Endothelial cell of umbilical vein (primary cell): Measurements from ENCODE around the gene ATRIP.

Experiments
- CTCF ChIP-seq, 2 donors: IDR thresholded peaks; 1 replicate in 1 of 2; 2 replicates in 1 of 2; pipeline ENCODE4 v1.5.1; 2011; ENCODE audit warnings: low read length in 2 of 2, mild to moderate bottlenecking in 2 of 2, moderate library complexity in 2 of 2, control low read depth in 1 of 2, inconsistent platforms in 1 of 2, low read depth in 1 of 2; ENCODE audit not compliant: insufficient read depth in 1 of 2; ENCODE audit errors: extremely low read depth in 1 of 2
- EZH2 ChIP-seq: IDR thresholded peaks from 2 replicates; pipeline ENCODE4 v1.6.1; 2012; ENCODE audit warnings: borderline replicate concordance, low read depth, mild to moderate bottlenecking, moderate library complexity, low read length, inconsistent platforms; ENCODE audit not compliant: severe bottlenecking
- JUN ChIP-seq: IDR thresholded peaks from 2 replicates; pipeline ENCODE4 v1.6.1; 2011; ENCODE audit warnings: borderline replicate concordance, low read depth; ENCODE audit not compliant: insufficient read length, insufficient read depth
- POLR2A ChIP-seq: IDR thresholded peaks from 2 replicates; pipeline ENCODE4 v1.6.1; 2012; ENCODE audit warnings: low read depth, mild to moderate bottlenecking, control low read depth, low read length
- TF ChIP-seq, protein P1 (sequence below): IDR thresholded peaks from 2 replicates; pipeline ENCODE4 v1.6.1; 2011; ENCODE audit not compliant: insufficient read depth, insufficient read length

DNA sequence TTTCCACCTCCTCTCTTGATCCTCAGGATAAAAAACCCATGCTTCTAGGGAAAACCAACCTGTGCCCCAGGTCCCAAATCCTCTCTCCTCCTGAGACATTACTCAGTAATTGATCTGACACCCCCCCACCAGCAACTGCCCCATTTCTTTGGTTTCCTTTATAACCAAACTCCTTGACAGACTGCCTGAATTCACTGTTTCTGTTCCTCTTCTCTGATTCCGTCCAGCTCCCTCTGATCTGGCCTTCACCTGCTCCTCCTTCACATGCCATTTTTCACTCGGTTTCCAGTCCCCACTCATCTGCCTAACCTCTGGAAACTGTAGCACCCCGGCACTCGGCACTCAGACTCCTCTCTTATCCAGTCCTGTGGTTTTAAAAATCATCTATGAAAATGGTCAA is 8.7 kb upstream of the ATRIP start:
- TF ChIP-seq CTCF (IDR thresholded peaks at IDR 0.05; ENCODE audit: extremely low read depth in 1 of 2, insufficient read depth in 1 of 2, low read depth in 1 of 2, low read length in 2 of 2), result no peak
- no peak for TF ChIP-seq JUN
- no peak for TF ChIP-seq POLR2A
- TF ChIP-seq EZH2, result no peak
- TF ChIP-seq, protein P1, sequence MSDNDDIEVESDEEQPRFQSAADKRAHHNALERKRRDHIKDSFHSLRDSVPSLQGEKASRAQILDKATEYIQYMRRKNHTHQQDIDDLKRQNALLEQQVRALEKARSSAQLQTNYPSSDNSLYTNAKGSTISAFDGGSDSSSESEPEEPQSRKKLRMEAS, result no peak
